Naive thymus-derived CD4-positive, alpha-beta T cell (primary cell): Measurements from ENCODE around the gene PDE6B. TPM values are rescaled to one million over a fixed set of nuclear protein-coding genes. Genes with fewer than 3 reads are reported as not detected.

ENCODE experiments used
- ATAC-seq: fragments of 150-1000 bp; cut with Tn5 transposase; 2 replicates; pipeline ENCODE4 v1.10.0; 2021; ENCODE audit warnings: mild to moderate bottlenecking, moderate library complexity
- CTCF ChIA-PET: fragments of 350-600 bp; sonication (Branson Sonifier 250); formaldehyde crosslinking; loops from one replicate; lab custom pipeline; 2021; ENCODE audit warnings: antibody characterized with exemption; lab: Charles Lee
- POLR2A ChIA-PET: fragments of 350-600 bp; sonication (Branson Sonifier 250); formaldehyde crosslinking; loops from one replicate; lab custom pipeline; 2021; ENCODE audit warnings: antibody characterized with exemption, inconsistent platforms; lab: Charles Lee
- DNase-seq, 9 donors: peaks; one replicate each; pipeline versions ENCODE4 v3.0.0 to v3.0.0-alpha.2; 2020 to 2022; ENCODE audit warnings: mixed read lengths in 1 of 9
- H3K27ac ChIP-seq: one replicate; pipeline ENCODE4 v1.7.0; 2013; ENCODE audit warnings: mild to moderate bottlenecking, low read depth, low read length, moderate library complexity
- H3K27me3 ChIP-seq, 2 donors: one replicate each; pipeline ENCODE4 v1.7.0; 2013; ENCODE audit warnings: low read length in 2 of 2, mild to moderate bottlenecking in 2 of 2, moderate library complexity in 2 of 2; ENCODE audit not compliant: control insufficient read depth in 2 of 2, insufficient read depth in 2 of 2
- H3K36me3 ChIP-seq, 3 experiments: 1 replicate in 2 of 3; 2 replicates in 1 of 3; pipeline ENCODE4 v1.7.0; 2013; ENCODE audit warnings: low read length in 3 of 3, mild to moderate bottlenecking in 3 of 3, moderate library complexity in 1 of 3; ENCODE audit not compliant: insufficient read depth in 3 of 3, control insufficient read depth in 2 of 3
- H3K4me1 ChIP-seq, 2 donors: one replicate each; pipeline ENCODE4 v1.7.0; 2013; ENCODE audit warnings: low read length in 2 of 2, mild to moderate bottlenecking in 2 of 2, moderate library complexity in 1 of 2; ENCODE audit not compliant: control insufficient read depth in 2 of 2, insufficient read depth in 2 of 2
- H3K4me3 ChIP-seq: 2 replicates; pipeline ENCODE4 v1.7.0; 2013; ENCODE audit warnings: mild to moderate bottlenecking, low read length
- H3K9me3 ChIP-seq, 3 experiments: 1 replicate in 2 of 3; 2 replicates in 1 of 3; pipeline ENCODE4 v1.7.0; 2013; ENCODE audit warnings: low read length in 3 of 3; ENCODE audit not compliant: control insufficient read depth in 2 of 3
- H3K27ac Mint-ChIP-seq, 9 donors: one replicate each; pipeline ENCODE4 v1.8.0; 2020 to 2022; ENCODE audit warnings: mixed read lengths in 9 of 9, mild to moderate bottlenecking in 8 of 9, moderate library complexity in 5 of 9, inconsistent platforms in 2 of 9
- H3K27me3 Mint-ChIP-seq, 5 donors: one replicate each; pipeline ENCODE4 v1.8.0; 2021 to 2022; ENCODE audit warnings: mixed read lengths in 5 of 5, mild to moderate bottlenecking in 1 of 5
- H3K36me3 Mint-ChIP-seq, 5 donors: one replicate each; pipeline ENCODE4 v1.8.0; 2020 to 2022; ENCODE audit warnings: mixed read lengths in 5 of 5, mild to moderate bottlenecking in 3 of 5, inconsistent platforms in 1 of 5
- H3K4me1 Mint-ChIP-seq, 7 donors: one replicate each; pipeline ENCODE4 v1.8.0; 2020 to 2022; ENCODE audit warnings: mixed read lengths in 7 of 7, mild to moderate bottlenecking in 3 of 7, inconsistent platforms in 1 of 7
- H3K4me3 Mint-ChIP-seq, 10 donors: one replicate each; pipeline ENCODE4 v1.8.0; 2020 to 2022; ENCODE audit warnings: mild to moderate bottlenecking in 10 of 10, mixed read lengths in 10 of 10, moderate library complexity in 6 of 10, inconsistent platforms in 2 of 10
- H3K9me3 Mint-ChIP-seq, 11 donors: one replicate each; pipeline ENCODE4 v1.8.0; 2020 to 2022; ENCODE audit warnings: mixed read lengths in 11 of 11, mild to moderate bottlenecking in 4 of 11, inconsistent platforms in 1 of 11, moderate library complexity in 1 of 11
- intact Hi-C, 2 donors: fragments of 100-400 bp; cut with micrococcal nuclease; formaldehyde crosslinking; loops; one replicate each; pipeline ENCODE4 v1.15.1; 2023
- polyA plus RNA-seq, 2 donors: library from polyadenylated mRNA; unstranded; fragments of 300-500 nt; fragmentation: Illumina TruSeq; gene quantifications; one replicate each; pipeline ENCODE4 v1.2.3, GENCODE V29; 2021
- total RNA-seq, 6 experiments: library from RNA in 5 of 6; stranded (reverse) in 5 of 6; gene quantifications; 1 replicate in 5 of 6; 2 replicates in 1 of 6; pipeline ENCODE4 v1.2.3 and lab custom pipeline; 2021 to 2026

The PDE6B gene
- total and polyA plus RNA-seq, 7 experiments from 2014 or later, result 13.7 to 28.3 (median 19.8) TPM

DNA sequence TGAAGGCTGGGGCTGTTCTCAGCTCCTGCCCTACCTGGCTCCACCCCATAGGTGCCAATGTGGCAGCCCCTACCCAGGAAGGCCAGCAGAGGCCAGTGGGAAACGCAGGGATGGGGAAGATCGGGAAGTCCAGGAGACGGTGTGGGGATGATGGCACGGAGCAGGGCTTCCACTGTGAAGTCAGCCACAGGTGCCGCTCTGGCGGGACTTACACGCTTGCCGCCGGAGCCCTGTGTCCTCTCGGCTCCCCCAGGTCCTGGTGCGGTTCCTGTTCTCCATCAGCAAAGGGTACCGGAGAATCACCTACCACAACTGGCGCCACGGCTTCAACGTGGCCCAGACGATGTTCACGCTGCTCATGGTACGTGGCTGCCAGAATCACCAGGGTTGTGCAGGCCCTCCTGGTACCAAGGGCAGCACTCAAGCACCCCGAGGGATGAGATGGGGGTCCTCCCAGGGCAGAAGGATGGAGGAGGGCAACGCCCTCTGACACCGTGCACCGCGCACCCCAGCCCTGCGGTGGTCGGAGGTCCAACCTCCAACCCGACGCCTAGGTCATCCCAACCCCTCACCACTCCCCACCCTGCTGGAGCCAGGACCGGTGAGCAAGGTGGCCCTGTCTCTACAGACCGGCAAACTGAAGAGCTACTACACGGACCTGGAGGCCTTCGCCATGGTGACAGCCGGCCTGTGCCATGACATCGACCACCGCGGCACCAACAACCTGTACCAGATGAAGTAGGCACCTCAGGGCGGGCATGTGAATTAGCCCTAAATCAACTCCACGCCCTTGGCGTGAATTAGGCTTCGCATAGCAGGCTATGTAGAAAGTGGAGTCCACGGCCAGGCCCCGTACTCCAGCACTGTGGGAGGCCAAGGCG, 36.7 kb downstream of the PDE6B start:
- no peaks in the 10 kb centered on the region for H3K9me3 ChIP-seq
- no peak overlapping the region for H3K27ac ChIP-seq
- no peaks in the 10 kb centered on the region for H3K27me3 ChIP-seq
- CTCF ChIA-PET, result no interaction called here
- Mint-ChIP-seq H3K4me3 (peak overlapping the region in 9 of 10 donors; percentile 25 to 95 (median 83)), H3K27ac (peak overlapping the region in 6 of 9 donors; percentile 22 to 84 (median 64)), H3K4me1 (peaks cover 3 to 33% (median 13%) of the 10 kb centered on the region in 7 donors), H3K9me3 (peaks cover 0 to 13% (median 0%) of the 10 kb centered on the region in 11 donors), H3K27me3 (no peaks in the 10 kb centered on the region), H3K36me3 (peaks cover 0 to 22% (median 6%) of the 10 kb centered on the region in 5 donors)
- no peak overlapping the region for H3K4me3 ChIP-seq
- H3K36me3 ChIP-seq, result no peaks in the 10 kb centered on the region
- POLR2A ChIA-PET, result interaction anchor here (6.0 kb wide), 1 partner anchor 12 kb away, joined by 46 read pairs; the partner anchor contains the start of genes ATP5ME and MYL5
- DNase-seq, result no peak
- H3K4me1 ChIP-seq, result peaks cover 4 to 5% of the 10 kb centered on the region in 2 donors
- no peak for ATAC-seq
- intact Hi-C loops, result loop anchor here in 1 of 2 donors (5.0 kb wide), 1 partner anchor 395 kb away; no protein-coding TSS in a partner anchor

DNA sequence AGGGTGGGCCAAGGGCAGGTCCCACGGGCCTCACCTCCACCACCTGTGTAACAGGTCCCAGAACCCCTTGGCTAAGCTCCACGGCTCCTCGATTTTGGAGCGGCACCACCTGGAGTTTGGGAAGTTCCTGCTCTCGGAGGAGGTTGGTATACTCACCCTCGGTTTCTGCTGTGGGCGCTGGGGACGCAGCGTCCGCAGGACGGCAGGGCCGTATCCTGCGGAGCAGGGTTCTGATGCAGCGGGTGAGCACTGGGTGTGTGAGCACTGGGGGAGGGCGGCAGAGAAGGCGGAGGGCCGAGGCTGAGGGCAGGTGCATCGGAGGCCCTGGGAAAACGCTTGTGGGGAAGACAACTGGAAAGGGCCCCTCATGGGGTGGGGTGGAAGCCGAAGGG, 37.7 kb downstream of the PDE6B start:
- H3K9me3 ChIP-seq, result no peaks in the 10 kb centered on the region
- intact Hi-C loops, result loop anchor here (1.0 to 5.0 kb wide), 4 partner anchors 11 to 394 kb away; partner anchors contain the start of genes ATP5ME (in 2 of the 2), MYL5 (in 2 of the 2), PCGF3 (in 1 of the 2) and PIGG (in 1 of the 2)
- H3K27me3 ChIP-seq, result no peaks in the 10 kb centered on the region
- ChIA-PET POLR2A (interaction anchor here (0.6 to 6.0 kb wide), 3 partner anchors 11 to 325 kb away, joined by 3 to 46 read pairs (median 4); partner anchors contain the start of genes ATP5ME, MYL5 and ZNF141), CTCF (no interaction called here)
- Mint-ChIP-seq H3K4me3 (peak overlapping the region; percentile 72 to 95 (median 83)), H3K9me3 (peaks cover 0 to 13% (median 0%) of the 10 kb centered on the region in 11 donors), H3K27me3 (no peaks in the 10 kb centered on the region), H3K27ac (peak overlapping the region; percentile 28 to 88 (median 80)), H3K4me1 (peaks cover 3 to 33% (median 13%) of the 10 kb centered on the region in 7 donors), H3K36me3 (peaks cover 0 to 22% (median 6%) of the 10 kb centered on the region in 5 donors)
- peaks cover 4 to 5% of the 10 kb centered on the region in 2 donors for H3K4me1 ChIP-seq
- peak overlapping the region; percentile 90 for H3K27ac ChIP-seq
- ATAC-seq (no peak), DNase-seq (no peak)
- H3K36me3 ChIP-seq, result no peaks in the 10 kb centered on the region
- peak overlapping the region; percentile 86 for H3K4me3 ChIP-seq

DNA sequence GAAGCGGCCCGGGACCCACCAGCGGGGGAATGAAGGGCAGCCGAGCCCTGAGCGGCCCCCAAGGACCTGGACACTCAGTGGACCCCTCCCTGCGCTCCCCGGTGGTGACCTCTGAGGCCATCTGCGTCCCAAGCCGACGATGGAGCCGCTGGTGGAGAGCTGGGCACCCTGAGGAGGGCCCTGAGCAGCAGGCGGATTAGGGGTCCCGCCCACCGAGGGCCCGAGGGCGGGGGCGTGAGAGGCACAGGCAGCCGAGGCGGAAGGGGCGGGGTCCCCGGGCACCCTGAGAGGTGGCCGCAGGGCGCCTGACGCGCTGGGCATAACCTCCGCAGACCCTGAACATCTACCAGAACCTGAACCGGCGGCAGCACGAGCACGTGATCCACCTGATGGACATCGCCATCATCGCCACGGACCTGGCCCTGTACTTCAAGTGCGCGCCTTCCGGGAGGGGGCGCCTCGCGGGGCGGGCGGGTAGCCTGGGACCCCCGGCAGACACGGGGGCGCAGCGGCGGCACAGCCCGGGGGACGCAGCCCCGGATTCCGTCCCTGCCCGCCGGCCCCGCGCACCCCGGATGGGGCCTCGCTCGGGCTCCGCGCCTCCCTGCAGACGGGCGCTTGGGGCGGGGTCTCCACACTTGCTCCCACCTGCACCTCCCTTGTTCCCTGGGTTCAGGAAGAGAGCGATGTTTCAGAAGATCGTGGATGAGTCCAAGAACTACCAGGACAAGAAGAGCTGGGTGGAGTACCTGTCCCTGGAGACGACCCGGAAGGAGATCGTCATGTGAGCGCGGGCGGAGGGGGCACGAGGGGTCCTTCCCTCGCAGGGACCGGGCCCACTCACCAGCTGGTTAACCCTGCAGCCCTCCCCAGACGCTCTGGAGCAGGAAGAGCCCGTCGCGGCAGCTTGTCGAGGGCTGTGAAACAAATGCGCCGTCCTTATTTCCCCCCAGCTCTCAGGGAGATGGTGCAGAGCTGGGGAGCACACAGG, 38.4 kb downstream of the PDE6B start:
- ATAC-seq, result peak; percentile 91
- no peaks in the 10 kb centered on the region for H3K9me3 ChIP-seq
- Mint-ChIP-seq H3K27me3 (no peaks in the 10 kb centered on the region), H3K9me3 (peaks cover 0 to 13% (median 0%) of the 10 kb centered on the region in 11 donors), H3K36me3 (peaks cover 0 to 22% (median 6%) of the 10 kb centered on the region in 5 donors), H3K4me3 (peak overlapping the region; percentile 72 to 95 (median 86)), H3K27ac (peak overlapping the region; percentile 48 to 93 (median 89)), H3K4me1 (peaks cover 3 to 33% (median 13%) of the 10 kb centered on the region in 7 donors)
- H3K36me3 ChIP-seq, result no peaks in the 10 kb centered on the region
- DNase-seq, result peak; percentile 59 to 77 (median 75)
- H3K4me1 ChIP-seq, result peaks cover 4 to 5% of the 10 kb centered on the region in 2 donors
- H3K27ac ChIP-seq, result peak overlapping the region; percentile 90
- CTCF ChIA-PET, result no interaction called here
- H3K27me3 ChIP-seq, result no peaks in the 10 kb centered on the region
- intact Hi-C loops, result loop anchor here (1.0 to 5.0 kb wide), 4 partner anchors 11 to 394 kb away; partner anchors contain the start of genes ATP5ME (in 2 of the 2), MYL5 (in 2 of the 2), PCGF3 (in 1 of the 2) and PIGG (in 1 of the 2)
- peak overlapping the region; percentile 86 for H3K4me3 ChIP-seq
- POLR2A ChIA-PET, result interaction anchor here (0.6 to 6.0 kb wide), 3 partner anchors 10 to 325 kb away, joined by 3 to 46 read pairs (median 4); partner anchors contain the start of genes ATP5ME, MYL5 and ZNF141

- Mint-ChIP-seq H3K4me1 (peaks cover 3 to 33% (median 10%) of the 10 kb centered on the region in 7 donors), H3K9me3 (peaks cover 0 to 9% (median 0%) of the 10 kb centered on the region in 11 donors), H3K27me3 (no peaks in the 10 kb centered on the region), H3K36me3 (peaks cover 0 to 15% (median 6%) of the 10 kb centered on the region in 5 donors), H3K27ac (peak overlapping the region in 7 of 9 donors; percentile 48 to 91 (median 89)), H3K4me3 (peak overlapping the region; percentile 72 to 95 (median 86))
- Histone ChIP-seq H3K9me3 (no peaks in the 10 kb centered on the region), H3K27ac (peak overlapping the region; percentile 90), H3K36me3 (peaks cover 0 to 2% (median 0%) of the 10 kb centered on the region in 3 experiments), H3K27me3 (no peaks in the 10 kb centered on the region), H3K4me3 (peak overlapping the region; percentile 86), H3K4me1 (peaks cover 4 to 5% of the 10 kb centered on the region in 2 donors)
- ChIA-PET POLR2A (interaction anchor here (6.0 kb wide), 1 partner anchor 9 kb away, joined by 46 read pairs; the partner anchor contains the start of genes ATP5ME and MYL5), CTCF (no interaction called here)
- intact Hi-C loops, result loop anchor here in 1 of 2 donors (5.0 kb wide), 1 partner anchor 393 kb away; no protein-coding TSS in a partner anchor
- no peak for ATAC-seq
- DNase-seq, result no peak
Observed at GRCh38 chr4:664713-665231, 39.4 kb downstream of the PDE6B start.

DNA sequence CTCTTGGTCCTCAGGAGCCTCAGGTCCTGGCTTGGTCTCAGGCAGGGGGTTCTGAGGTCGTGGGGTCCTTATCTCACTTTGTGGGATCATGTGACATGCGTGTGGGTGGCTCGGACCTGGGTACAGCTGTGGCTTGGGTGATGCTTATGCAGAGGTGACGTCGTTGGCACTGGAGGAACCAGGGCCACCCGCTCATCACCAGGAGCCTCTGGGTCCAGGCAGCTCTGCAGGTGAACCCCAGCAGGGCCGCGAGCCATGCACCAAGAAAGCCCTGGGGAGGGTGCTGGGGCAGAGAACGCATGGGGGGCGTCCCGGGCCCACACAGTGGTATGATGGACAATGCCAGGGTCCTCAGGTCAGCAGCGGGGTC, 40.0 kb downstream of the PDE6B start:
- Histone ChIP-seq H3K4me1 (peaks cover 4 to 5% of the 10 kb centered on the region in 2 donors), H3K36me3 (peaks cover 0 to 3% (median 0%) of the 10 kb centered on the region in 3 experiments), H3K4me3 (no peak overlapping the region), H3K27ac (no peak overlapping the region), H3K9me3 (no peaks in the 10 kb centered on the region), H3K27me3 (no peaks in the 10 kb centered on the region)
- Mint-ChIP-seq H3K36me3 (peaks cover 0 to 9% (median 6%) of the 10 kb centered on the region in 5 donors), H3K9me3 (peaks cover 0 to 5% (median 0%) of the 10 kb centered on the region in 11 donors), H3K27ac (peak overlapping the region in 1 of 9 donors; percentile 48), H3K27me3 (no peaks in the 10 kb centered on the region), H3K4me3 (peak overlapping the region in 7 of 10 donors; percentile 7 to 95 (median 84)), H3K4me1 (peaks cover 3 to 33% (median 10%) of the 10 kb centered on the region in 7 donors)
- ATAC-seq (no peak), DNase-seq (no peak)
- CTCF ChIA-PET, result no interaction called here
- intact Hi-C loops, result no loop called here
- POLR2A ChIA-PET, result interaction anchor here (6.0 kb wide), 1 partner anchor 8 kb away, joined by 46 read pairs; the partner anchor contains the start of genes ATP5ME and MYL5
